ENCODE measurements around the gene HMG20B.

Gene HMG20B

DNA sequence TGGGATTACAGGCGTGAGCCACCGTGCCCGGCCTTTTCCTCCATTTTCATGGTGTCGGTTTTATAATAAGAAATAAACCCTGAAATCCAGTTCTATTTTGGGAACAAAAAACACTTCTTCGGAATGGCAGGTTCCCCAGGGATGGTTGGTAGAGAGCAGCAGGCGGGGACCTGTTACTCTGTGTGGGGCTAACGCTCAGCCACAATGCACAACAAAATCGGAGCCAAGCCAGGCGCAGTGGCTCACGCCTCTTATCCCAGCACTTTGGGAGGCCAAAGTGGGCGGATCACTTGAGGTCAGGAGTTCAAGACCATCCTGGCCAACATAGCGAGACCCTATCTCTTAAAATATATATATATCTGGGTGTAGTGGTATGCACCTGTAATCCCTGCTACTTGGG is 28.3 kb downstream of the HMG20B start:
- no peak for TF ChIP-seq CEBPB (IDR thresholded peaks at IDR 0.05)
- TF ChIP-seq ZBTB7A (IDR thresholded peaks at IDR 0.05; ENCODE audit: low read depth) = no peak
- no peak for TF ChIP-seq RAD21 (IDR thresholded peaks at IDR 0.05; ENCODE audit: low read depth)
- TF ChIP-seq TEAD4 (IDR thresholded peaks at IDR 0.05) = no peak
- no peak for TF ChIP-seq TCF12 (IDR thresholded peaks at IDR 0.05; ENCODE audit: low read depth)
- TF ChIP-seq NFIC (IDR thresholded peaks at IDR 0.05) = no peak
- no peak for TF ChIP-seq YY1 (IDR thresholded peaks at IDR 0.05; ENCODE audit: low read depth)
- TF ChIP-seq CREB1 (IDR thresholded peaks at IDR 0.05; ENCODE audit: low read depth) = no peak
- TF ChIP-seq, protein P1, sequence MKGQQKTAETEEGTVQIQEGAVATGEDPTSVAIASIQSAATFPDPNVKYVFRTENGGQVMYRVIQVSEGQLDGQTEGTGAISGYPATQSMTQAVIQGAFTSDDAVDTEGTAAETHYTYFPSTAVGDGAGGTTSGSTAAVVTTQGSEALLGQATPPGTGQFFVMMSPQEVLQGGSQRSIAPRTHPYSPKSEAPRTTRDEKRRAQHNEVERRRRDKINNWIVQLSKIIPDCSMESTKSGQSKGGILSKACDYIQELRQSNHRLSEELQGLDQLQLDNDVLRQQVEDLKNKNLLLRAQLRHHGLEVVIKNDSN (IDR thresholded peaks at IDR 0.05) = no peak
- no peak for TF ChIP-seq FOXM1 (IDR thresholded peaks at IDR 0.05; ENCODE audit: borderline replicate concordance, low read depth)
- TF ChIP-seq EGR1 (IDR thresholded peaks at IDR 0.05) = no peak
- TF ChIP-seq, protein P2, sequence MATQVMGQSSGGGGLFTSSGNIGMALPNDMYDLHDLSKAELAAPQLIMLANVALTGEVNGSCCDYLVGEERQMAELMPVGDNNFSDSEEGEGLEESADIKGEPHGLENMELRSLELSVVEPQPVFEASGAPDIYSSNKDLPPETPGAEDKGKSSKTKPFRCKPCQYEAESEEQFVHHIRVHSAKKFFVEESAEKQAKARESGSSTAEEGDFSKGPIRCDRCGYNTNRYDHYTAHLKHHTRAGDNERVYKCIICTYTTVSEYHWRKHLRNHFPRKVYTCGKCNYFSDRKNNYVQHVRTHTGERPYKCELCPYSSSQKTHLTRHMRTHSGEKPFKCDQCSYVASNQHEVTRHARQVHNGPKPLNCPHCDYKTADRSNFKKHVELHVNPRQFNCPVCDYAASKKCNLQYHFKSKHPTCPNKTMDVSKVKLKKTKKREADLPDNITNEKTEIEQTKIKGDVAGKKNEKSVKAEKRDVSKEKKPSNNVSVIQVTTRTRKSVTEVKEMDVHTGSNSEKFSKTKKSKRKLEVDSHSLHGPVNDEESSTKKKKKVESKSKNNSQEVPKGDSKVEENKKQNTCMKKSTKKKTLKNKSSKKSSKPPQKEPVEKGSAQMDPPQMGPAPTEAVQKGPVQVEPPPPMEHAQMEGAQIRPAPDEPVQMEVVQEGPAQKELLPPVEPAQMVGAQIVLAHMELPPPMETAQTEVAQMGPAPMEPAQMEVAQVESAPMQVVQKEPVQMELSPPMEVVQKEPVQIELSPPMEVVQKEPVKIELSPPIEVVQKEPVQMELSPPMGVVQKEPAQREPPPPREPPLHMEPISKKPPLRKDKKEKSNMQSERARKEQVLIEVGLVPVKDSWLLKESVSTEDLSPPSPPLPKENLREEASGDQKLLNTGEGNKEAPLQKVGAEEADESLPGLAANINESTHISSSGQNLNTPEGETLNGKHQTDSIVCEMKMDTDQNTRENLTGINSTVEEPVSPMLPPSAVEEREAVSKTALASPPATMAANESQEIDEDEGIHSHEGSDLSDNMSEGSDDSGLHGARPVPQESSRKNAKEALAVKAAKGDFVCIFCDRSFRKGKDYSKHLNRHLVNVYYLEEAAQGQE (IDR thresholded peaks at IDR 0.05; ENCODE audit: low read depth) = no peak
- TF ChIP-seq TAF1 (IDR thresholded peaks at IDR 0.05; ENCODE audit: low read depth) = no peak
- no peak for TF ChIP-seq EP300 (IDR thresholded peaks at IDR 0.05; ENCODE audit: borderline replicate concordance)
- TF ChIP-seq, protein P3, sequence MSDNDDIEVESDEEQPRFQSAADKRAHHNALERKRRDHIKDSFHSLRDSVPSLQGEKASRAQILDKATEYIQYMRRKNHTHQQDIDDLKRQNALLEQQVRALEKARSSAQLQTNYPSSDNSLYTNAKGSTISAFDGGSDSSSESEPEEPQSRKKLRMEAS (IDR thresholded peaks at IDR 0.05) = no peak

DNA sequence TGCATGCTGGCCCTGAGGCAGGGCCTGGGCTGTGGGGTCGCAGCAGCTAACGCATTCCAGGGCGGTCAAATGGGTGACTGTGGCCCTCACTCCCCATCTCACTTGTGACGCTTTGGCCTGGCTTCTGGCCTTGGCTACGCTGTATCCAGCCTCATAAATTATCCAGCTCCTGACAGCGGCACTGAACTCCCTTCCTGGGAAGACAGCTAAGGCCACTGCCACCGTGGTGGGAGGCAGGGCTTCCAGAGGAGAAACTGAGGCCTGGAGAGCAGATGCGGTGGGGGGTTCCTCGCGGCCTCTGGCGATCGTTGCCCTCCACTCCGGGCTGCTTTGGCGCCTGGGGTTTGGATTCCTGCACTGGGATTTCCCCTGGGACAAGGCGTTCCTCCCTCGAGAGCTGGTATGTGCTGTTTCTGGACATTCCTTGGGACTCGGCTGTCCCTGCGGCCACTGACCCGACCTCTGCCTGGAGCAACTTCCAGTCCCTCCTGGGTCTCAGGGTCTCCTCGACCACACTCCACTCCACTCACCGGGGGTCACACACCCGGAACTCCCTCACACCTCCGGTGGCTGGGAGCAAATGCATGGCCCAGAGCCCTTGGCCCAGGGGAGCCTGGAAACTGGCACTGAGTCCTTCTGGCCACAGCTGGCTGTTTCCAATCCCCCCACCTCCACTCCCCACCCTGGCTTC is 30.5 kb downstream of the HMG20B start:
- TF ChIP-seq CEBPB (IDR thresholded peaks at IDR 0.05) (no peak), TEAD4 (IDR thresholded peaks at IDR 0.05) (no peak), ZBTB7A (IDR thresholded peaks at IDR 0.05; ENCODE audit: low read depth) (no peak), EP300 (IDR thresholded peaks at IDR 0.05; ENCODE audit: borderline replicate concordance) (no peak), FOXM1 (IDR thresholded peaks at IDR 0.05; ENCODE audit: borderline replicate concordance, low read depth) (no peak), EGR1 (IDR thresholded peaks at IDR 0.05) (no peak), TAF1 (IDR thresholded peaks at IDR 0.05; ENCODE audit: low read depth) (no peak), RAD21 (IDR thresholded peaks at IDR 0.05; ENCODE audit: low read depth) (no peak), TCF12 (IDR thresholded peaks at IDR 0.05; ENCODE audit: low read depth) (no peak), CREB1 (IDR thresholded peaks at IDR 0.05; ENCODE audit: low read depth) (no peak), NFIC (IDR thresholded peaks at IDR 0.05) (no peak), YY1 (IDR thresholded peaks at IDR 0.05; ENCODE audit: low read depth) (no peak)
- TF ChIP-seq, protein P2 (IDR thresholded peaks at IDR 0.05; ENCODE audit: low read depth) = no peak
- TF ChIP-seq, protein P3 (IDR thresholded peaks at IDR 0.05) = no peak
- TF ChIP-seq, protein P1 (IDR thresholded peaks at IDR 0.05) = no peak

DNA sequence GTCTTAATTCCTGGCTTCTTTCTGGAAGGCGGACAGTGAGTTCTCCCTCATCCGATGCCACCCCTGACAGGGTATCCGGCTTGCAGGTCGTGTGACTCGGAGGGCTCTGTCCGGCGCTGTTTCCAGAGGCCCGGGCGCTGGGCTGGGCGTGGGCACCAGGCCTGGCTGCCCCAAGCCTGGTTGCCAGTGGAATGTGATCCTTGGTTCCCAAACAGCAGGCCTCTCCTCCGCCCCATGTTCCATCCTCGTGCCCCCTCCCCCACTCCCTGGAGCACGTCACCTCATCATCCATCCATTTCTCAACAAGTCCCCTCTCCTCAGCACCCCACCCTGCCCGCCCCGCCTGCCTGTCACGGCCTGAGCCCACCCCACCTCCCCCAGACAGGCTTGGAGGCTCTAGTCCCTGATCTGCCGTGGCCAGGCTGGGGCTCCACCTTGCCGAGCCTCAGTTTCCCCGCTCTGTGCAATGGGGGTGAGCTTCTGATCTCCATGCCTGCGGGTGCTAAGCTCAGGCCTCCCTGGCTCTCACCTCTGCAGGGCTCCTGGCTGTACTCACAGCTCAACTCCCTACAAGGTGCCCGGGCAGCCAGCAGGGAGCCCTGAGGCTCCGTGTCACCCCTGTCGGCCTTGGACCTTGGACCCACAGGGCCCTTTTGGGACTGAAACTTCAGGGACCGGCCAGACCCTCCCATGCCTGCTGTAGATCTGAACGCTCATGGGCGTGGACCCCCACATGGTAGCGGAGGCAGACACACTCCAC is 31.7 kb downstream of the HMG20B start:
- TF ChIP-seq, protein P3 (IDR thresholded peaks at IDR 0.05) = no peak
- TF ChIP-seq TAF1 (IDR thresholded peaks at IDR 0.05; ENCODE audit: low read depth) (no peak), YY1 (IDR thresholded peaks at IDR 0.05; ENCODE audit: low read depth) (no peak), EGR1 (IDR thresholded peaks at IDR 0.05) (no peak), ZBTB7A (IDR thresholded peaks at IDR 0.05; ENCODE audit: low read depth) (no peak), RAD21 (IDR thresholded peaks at IDR 0.05; ENCODE audit: low read depth) (no peak), EP300 (IDR thresholded peaks at IDR 0.05; ENCODE audit: borderline replicate concordance) (no peak), FOXM1 (IDR thresholded peaks at IDR 0.05; ENCODE audit: borderline replicate concordance, low read depth) (no peak), CEBPB (IDR thresholded peaks at IDR 0.05) (no peak), CREB1 (IDR thresholded peaks at IDR 0.05; ENCODE audit: low read depth) (no peak), TCF12 (IDR thresholded peaks at IDR 0.05; ENCODE audit: low read depth) (no peak), TEAD4 (IDR thresholded peaks at IDR 0.05) (no peak), NFIC (IDR thresholded peaks at IDR 0.05) (no peak)
- TF ChIP-seq, protein P1 (IDR thresholded peaks at IDR 0.05) = no peak
- TF ChIP-seq, protein P2 (IDR thresholded peaks at IDR 0.05; ENCODE audit: low read depth) = no peak
